Ishikawa (cell line): Measurements from ENCODE around the gene PDZRN3.

Source experiments
- FOXM1 ChIP-seq: IDR thresholded peaks from 2 replicates; pipeline ENCODE4 v1.6.1; 2012; ENCODE audit warnings: low read depth, borderline replicate concordance
- RAD21 ChIP-seq: IDR thresholded peaks from 2 replicates; pipeline ENCODE4 v1.6.1; 2012; ENCODE audit warnings: low read depth

- TF ChIP-seq RAD21: no peak
- no peak for TF ChIP-seq FOXM1
Observed at GRCh38 chr3:73552700-73553099, 72.0 kb downstream of the PDZRN3 start.
